Kidney (tissue), 14 donors: Measurements from ENCODE around the gene SLC5A5. TPM values are rescaled to one million over a fixed set of nuclear protein-coding genes. Genes with fewer than 3 reads are reported as not detected.

Source experiments
- DNase-seq, 5 donors: peaks; one replicate each; pipeline ENCODE4 v3.0.0-alpha.2; 2013 to 2020
- FAIRE-seq: peaks from 2 replicates; lab custom pipeline; 2012; peaks lifted over from hg19 to GRCh38; lab: Jason Lieb, UNC
- H3K27ac ChIP-seq, 2 donors: one replicate each; pipeline ENCODE4 v1.7.0; 2013; ENCODE audit warnings: low read depth in 2 of 2, low read length in 2 of 2, inconsistent platforms in 1 of 2
- H3K27me3 ChIP-seq: one replicate; pipeline ENCODE4 v1.7.1; 2013; ENCODE audit warnings: low read length, inconsistent platforms; ENCODE audit not compliant: control insufficient read depth, insufficient read depth
- H3K36me3 ChIP-seq, 3 donors: one replicate each; pipeline versions ENCODE4 v1.7.0 to v1.7.1; 2013; ENCODE audit warnings: low read length in 3 of 3, control low read depth in 1 of 3, inconsistent platforms in 1 of 3; ENCODE audit not compliant: insufficient read depth in 3 of 3, control insufficient read depth in 2 of 3
- H3K4me1 ChIP-seq, 3 donors: one replicate each; pipeline versions ENCODE4 v1.7.0 to v1.7.1; 2013; ENCODE audit warnings: low read length in 3 of 3, inconsistent platforms in 1 of 3, low read depth in 1 of 3; ENCODE audit not compliant: control insufficient read depth in 2 of 3, insufficient read depth in 2 of 3
- H3K4me3 ChIP-seq, 3 donors: one replicate each; pipeline versions ENCODE4 v1.7.0 to v1.8.1; 2013; ENCODE audit warnings: low read length in 3 of 3, control low read depth in 1 of 3, inconsistent platforms in 1 of 3
- H3K9ac ChIP-seq, 3 donors: one replicate each; pipeline versions ENCODE4 v1.7.0 to v1.7.1; 2013; ENCODE audit warnings: low read length in 3 of 3, control low read depth in 1 of 3, inconsistent platforms in 1 of 3
- H3K9me3 ChIP-seq, 3 donors: one replicate each; pipeline versions ENCODE4 v1.7.0 to v1.7.1; 2013; ENCODE audit warnings: low read length in 3 of 3, control low read depth in 1 of 3, inconsistent platforms in 1 of 3; ENCODE audit not compliant: control insufficient read depth in 2 of 3, insufficient read depth in 1 of 3
- intact Hi-C: fragments of 100-400 bp; cut with DNase I; formaldehyde crosslinking; loops from one replicate; pipeline ENCODE4 v1.11.1; 2022
- polyA plus RNA-seq: library from polyadenylated mRNA; stranded (reverse); fragments of 350-450 nt; fragmentation: Illumina TruSeq; extraction: RNeasy Lipid Tissue Mini Kit (QIAGEN cat#74804); gene quantifications from one replicate; pipeline ENCODE4 v1.2.3, GENCODE V29; 2014; ENCODE audit warnings: low read depth, low replicate concordance; ENCODE audit not compliant: insufficient read depth
- total RNA-seq: library from RNA; stranded (reverse); fragmentation: NEBNext Ultra II Directional; extraction: Animal tissue kit (Norgen Biotek cat#: 25700); gene quantifications from one replicate; pipeline ENCODE4 v1.2.1, GENCODE V29; 2021
- TF ChIP-seq, protein P1 (sequence below): IDR thresholded peaks from 3 replicates; pipeline ENCODE4 v1.5.1; 2012; ENCODE audit warnings: mild to moderate bottlenecking, moderate library complexity, borderline replicate concordance; ENCODE audit not compliant: insufficient read depth; ENCODE audit errors: extremely low read depth
- donor health status: control.
- donor health status: control.
- donor health status: control.
- donor health status: control.
- donor health status: control.
- donor health status: DM: yes; HTN: yes; CAD: no.
- donor health status: Normal renal cell carcinoma (clear cell type).

Gene SLC5A5
- total and polyA plus RNA-seq, 2 donors from 2014 or later, result 0.16 TPM; not detected in 1

DNA sequence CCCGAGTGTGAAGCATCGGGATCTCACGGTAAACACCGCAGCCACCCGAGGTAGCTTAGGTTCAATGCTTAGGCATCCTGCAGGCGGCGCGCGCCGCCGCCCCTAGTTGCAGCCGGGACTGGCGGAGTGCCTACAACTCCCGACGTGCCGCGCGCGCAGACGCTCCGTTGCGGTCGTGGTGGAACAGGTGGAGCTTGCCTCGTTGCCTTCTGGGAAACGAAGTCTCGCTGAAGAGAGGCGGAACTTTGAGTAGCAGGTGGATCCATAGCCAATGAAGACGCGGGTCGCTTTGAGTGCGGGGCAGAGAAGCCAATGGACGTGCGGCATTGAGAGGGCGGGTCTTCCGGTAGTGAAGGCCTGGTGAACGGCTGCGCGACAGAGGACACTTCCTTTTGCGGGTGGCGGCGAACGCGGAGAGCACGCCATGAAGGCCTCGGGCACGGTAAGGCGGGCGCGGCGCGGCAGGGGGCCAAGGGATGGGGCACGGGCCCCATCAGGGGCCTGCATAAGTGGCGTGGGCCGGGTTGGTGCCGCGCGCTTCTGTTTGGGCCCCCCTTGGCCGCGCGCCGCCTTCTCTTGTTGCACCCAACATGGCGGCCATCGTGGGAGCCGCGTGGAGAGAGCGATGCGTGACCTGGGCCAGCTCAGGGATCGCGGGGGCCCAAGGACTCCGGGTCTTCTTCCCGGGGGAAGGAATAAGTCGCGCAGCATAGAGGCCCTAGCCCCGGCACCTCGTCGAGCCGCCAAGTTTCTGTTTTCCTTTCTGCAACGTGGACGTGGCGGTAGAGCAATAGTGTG, 12.0 kb upstream of the SLC5A5 start, which contains the start of gene RPL18A:
TSS of gene RPL18A (plus strand) at position 378 of the 798 bp plus-strand sequence. CDS start at position 425, 47 bp downstream.
- intact Hi-C loops, result no loop called here
- peaks cover 0 to 18% (median 0%) of the 10 kb centered on the region in 3 donors for H3K4me1 ChIP-seq
- no peaks in the 10 kb centered on the region for H3K9me3 ChIP-seq
- H3K36me3 ChIP-seq, result peaks cover 0 to 26% (median 13%) of the 10 kb centered on the region in 3 donors
- FAIRE-seq (peak; percentile 98), DNase-seq (peak; percentile 99 to 100 (median 99))
- peak within 1 kb of the TSS; percentile 85 to 98 (median 96) for H3K9ac ChIP-seq
- H3K27me3 ChIP-seq, result no peaks in the 10 kb centered on the region
- H3K27ac ChIP-seq, result peak within 1 kb of the TSS; percentile 75 to 88
- H3K4me3 ChIP-seq, result peak within 1 kb of the TSS; percentile 93 to 99 (median 98)
- TF ChIP-seq, protein P1, sequence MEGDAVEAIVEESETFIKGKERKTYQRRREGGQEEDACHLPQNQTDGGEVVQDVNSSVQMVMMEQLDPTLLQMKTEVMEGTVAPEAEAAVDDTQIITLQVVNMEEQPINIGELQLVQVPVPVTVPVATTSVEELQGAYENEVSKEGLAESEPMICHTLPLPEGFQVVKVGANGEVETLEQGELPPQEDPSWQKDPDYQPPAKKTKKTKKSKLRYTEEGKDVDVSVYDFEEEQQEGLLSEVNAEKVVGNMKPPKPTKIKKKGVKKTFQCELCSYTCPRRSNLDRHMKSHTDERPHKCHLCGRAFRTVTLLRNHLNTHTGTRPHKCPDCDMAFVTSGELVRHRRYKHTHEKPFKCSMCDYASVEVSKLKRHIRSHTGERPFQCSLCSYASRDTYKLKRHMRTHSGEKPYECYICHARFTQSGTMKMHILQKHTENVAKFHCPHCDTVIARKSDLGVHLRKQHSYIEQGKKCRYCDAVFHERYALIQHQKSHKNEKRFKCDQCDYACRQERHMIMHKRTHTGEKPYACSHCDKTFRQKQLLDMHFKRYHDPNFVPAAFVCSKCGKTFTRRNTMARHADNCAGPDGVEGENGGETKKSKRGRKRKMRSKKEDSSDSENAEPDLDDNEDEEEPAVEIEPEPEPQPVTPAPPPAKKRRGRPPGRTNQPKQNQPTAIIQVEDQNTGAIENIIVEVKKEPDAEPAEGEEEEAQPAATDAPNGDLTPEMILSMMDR, result peak; percentile 68

DNA sequence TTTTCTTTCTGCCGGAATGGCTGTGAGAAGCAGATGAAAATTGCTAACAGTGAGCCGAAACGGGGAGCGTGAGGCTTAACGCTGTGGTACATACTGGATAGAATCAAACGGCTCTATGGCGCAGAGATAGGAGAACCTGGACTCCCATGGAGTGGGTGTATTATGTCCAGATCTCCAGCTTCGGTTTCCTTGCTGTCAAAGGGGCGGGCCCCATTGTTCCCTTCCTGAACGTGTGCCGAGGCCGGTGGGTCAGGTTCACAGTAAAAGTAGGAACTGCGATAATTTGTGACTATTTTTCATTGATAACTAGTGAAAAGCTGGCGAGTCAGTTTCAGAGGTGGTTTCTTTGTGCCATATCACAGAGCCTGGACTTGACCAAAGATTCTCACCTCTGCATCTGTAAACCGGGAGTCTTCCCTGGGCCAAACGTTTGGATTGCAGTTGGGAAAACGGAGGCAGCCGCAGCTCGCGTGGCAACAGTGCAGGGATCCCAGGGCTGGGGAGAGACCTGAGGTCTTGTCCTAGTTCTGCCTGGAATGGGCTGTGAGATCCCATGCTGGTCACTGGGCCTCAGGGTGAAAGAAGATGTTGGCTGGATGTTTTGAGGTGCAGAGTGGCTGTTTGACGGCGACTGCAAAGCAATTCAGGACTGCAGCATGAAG, 11.3 kb upstream of the SLC5A5 start:
- DNase-seq (no peak), FAIRE-seq (no peak)
- Histone ChIP-seq H3K27ac (peak overlapping the region; percentile 75 to 88), H3K36me3 (peaks cover 0 to 26% (median 13%) of the 10 kb centered on the region in 3 donors), H3K9ac (peak overlapping the region; percentile 85 to 98 (median 96)), H3K27me3 (no peaks in the 10 kb centered on the region), H3K4me3 (peak overlapping the region; percentile 93 to 99 (median 98)), H3K9me3 (no peaks in the 10 kb centered on the region), H3K4me1 (peaks cover 0 to 18% (median 0%) of the 10 kb centered on the region in 3 donors)
- intact Hi-C loops, result no loop called here
- TF ChIP-seq, protein P1, result no peak

DNA sequence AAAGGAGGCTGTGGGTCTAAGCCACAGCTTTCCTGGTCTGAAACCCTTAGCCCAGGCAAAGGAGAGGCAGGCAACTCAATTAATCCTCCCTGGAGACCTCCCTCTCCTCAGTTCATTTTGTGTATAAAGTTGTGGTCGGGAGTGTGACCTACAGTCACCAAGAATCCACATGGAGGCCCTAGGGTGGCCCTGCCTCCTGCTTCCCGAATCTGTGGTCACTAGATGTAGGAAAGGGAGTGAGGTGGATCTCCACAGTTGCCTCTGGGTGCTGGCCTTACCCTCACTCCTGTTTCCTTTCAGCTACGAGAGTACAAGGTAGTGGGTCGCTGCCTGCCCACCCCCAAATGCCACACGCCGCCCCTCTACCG, 10.8 kb upstream of the SLC5A5 start:
- TF ChIP-seq, protein P1, result no peak
- peak overlapping the region; percentile 93 to 99 (median 98) for H3K4me3 ChIP-seq
- DNase-seq (no peak), FAIRE-seq (no peak)
- peaks cover 0 to 31% (median 13%) of the 10 kb centered on the region in 3 donors for H3K36me3 ChIP-seq
- no peaks in the 10 kb centered on the region for H3K27me3 ChIP-seq
- intact Hi-C loops, result no loop called here
- no peak overlapping the region for H3K27ac ChIP-seq
- H3K9ac ChIP-seq, result peak overlapping the region; percentile 85 to 98 (median 96)
- peaks cover 0 to 18% (median 0%) of the 10 kb centered on the region in 3 donors for H3K4me1 ChIP-seq
- H3K9me3 ChIP-seq, result no peaks in the 10 kb centered on the region
